GM10847 (cell line): Measurements from ENCODE around the gene BCL2L15.

Experiments
- POLR2A ChIP-seq: IDR thresholded peaks from 2 replicates; pipeline ENCODE4 v1.6.1; 2011; ENCODE audit not compliant: insufficient read length; ENCODE audit errors: extremely low read depth

The BCL2L15 gene

DNA sequence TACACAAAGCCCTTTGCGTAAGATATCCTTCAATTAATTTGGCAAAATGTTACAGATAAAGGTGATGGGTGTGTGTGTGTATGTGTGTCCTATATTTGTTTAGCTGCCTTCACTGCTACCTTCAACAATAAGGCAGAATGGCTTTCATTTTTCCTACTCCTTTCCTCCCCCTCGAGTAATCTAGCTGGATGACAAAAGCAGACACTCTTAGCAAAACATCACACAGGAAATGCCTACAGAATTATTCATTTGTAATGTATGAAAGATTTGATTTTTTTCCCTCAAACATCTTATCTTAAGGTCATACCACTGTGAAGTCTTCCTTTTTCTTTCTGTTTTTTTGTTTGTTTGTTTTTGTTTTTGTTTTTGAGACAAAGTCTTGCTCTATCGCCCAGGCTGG lies 26.5 kb downstream of the BCL2L15 start:
- no peak for TF ChIP-seq POLR2A

DNA sequence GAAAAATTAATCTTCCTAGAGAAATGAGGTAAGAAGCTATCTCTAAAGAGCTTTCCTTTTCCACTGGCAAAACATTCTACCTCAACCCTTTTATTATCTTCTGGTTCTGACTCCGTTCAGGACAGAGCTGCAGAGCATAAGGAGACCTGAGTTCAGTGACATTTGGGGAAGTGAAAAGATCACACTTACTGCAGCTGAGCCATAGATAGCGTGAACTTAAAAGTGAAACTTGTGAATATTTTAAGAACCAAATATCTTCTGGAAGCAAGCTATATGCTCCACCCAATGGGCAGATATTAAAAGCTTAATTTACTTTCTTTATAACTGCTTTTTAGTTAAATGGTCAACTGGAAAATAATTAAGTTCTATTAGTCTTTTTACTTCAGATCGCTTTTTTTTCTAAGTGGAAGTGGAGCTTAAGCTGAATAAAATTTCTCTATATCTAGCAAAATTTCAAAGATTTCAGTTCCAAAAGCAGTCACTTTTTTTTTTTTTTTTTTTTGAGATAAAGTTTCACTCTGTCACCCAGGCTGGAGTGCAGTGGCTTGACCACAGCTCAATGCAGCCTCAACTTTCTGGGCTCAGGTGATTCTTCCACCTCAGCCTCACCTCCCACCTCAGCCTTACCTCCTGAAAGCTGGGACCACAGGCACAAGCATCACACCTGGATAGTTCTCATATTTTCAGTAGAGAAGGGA lies 27.8 kb downstream of the BCL2L15 start:
- no peak for TF ChIP-seq POLR2A

DNA sequence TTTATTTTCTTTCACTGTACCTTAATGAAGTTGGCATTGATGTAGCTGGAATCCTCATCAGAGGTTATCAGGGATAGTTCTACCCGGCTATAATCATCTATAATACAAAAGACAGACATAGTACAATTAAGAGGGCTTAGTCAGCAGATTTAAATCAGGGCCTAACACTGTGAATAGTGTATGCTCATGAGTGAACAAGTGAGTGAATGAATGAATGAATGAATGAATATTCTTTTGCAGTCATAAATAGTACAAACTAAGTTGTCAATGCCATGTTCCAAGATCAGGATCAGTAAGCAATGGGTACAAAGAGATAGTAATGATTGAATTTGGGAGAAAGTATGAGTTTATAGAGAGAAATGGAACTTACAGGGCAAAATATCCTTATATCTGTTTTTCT lies 28.4 kb downstream of the BCL2L15 start:
- no peak for TF ChIP-seq POLR2A

DNA sequence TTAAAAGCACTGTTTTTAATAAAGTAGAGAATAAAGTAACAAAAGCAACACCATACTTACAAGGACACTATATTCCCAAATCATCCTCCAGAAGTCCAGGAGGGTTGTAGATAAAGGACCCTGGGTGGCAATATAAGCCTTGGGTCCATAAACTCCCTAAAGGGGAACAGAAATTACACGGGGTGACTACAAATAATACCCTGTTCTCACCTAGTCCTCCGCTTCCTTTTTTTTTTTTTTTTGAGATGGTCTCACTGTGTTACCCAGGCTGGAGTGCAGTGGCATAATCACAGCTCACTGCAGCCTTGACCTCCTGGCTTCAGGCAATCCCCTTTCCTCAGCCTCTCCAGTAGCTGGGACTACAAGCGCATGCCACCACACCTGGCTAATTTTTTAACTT lies 29.0 kb downstream of the BCL2L15 start:
- no peak for TF ChIP-seq POLR2A

DNA sequence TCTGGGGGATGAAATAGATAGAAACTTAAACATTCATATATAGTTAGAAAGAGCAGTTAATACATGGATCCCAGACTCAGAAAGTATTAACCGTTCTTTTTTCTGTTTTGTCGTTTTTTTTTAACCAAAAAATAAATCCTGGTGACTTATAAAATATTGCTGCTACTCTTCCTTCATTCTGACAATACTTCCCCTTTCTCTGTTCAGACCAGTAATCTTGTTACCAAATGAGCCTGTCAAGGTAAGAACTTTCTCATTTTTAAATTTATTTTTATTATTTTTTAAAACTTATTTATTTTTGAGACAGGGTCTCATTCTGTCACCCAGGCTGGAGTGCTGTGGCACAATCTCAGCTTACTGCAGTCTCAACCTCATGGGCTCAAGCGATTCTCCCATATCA lies 29.6 kb downstream of the BCL2L15 start:
- no peak for TF ChIP-seq POLR2A

DNA sequence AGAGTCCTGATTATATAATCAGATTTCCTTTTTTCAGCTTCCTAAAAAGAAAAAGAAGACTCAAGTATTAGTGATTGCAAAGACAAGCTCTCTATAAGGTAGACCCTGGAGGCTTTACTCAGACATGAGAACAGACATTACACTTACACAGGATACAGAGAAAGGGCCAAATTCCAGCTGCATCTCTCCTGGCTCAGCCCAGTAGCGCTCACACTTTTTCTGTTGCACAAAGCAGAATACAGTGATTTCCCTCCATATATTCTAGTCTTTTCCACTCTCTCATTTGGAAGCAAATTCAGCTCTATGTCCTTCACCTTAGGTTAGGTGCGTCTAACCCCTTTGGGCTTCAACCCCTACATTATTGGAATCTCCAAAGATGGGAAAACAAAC lies 31.0 kb downstream of the BCL2L15 start:
- TF ChIP-seq POLR2A, result no peak

DNA sequence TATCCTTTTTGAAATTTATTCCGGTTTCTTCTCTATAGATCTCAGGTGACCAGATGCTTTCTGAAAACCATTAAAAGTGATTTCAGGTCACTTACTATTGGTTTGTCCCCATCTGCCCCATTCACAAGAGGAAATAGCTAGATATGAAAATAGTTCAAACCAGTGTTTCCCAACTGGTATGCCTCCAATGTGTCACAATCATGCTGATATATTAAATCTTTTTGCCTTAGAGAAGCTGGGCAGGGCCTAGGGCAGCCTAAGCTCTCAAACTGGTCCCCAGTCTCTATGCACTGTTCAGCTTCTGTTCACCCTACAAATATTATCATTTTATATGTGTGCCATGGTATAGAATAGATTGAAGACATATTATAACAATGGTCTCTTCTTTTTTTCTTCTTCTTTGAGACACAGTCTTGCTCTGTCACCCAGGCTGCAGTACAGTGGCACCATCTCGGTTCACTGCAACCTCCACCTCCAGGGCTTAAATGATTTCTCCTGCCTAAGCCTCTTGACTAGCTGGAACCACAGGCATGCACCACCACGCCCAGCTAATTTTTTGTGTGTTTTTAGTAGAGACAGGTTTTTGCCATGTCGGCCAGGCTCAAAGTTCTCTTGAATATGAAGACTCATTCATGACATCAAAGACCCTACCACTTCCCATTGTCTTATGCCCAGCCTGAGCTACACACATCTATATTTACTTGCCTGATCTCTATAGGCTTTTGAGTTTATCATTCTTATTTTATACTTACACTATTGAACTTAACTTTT lies 31.6 kb downstream of the BCL2L15 start:
- no peak for TF ChIP-seq POLR2A

DNA sequence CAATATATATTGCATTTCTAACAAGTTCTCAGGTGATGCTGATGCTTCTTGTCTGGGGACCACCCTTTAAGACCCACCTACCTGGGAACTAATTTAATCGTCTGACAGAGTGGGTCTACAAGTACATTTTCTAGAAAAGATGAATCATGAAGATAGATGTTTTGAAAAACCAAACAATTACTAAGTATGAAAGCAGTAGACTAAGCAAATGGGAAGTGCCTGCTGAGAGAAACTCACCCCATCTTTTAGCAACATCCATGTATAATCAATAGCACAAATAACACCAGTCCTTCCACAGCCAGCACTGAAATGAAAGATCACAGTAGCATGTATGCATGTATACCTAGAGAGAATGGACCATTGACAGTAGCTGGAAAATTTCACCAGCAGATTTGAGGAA lies 33.1 kb downstream of the BCL2L15 start:
- TF ChIP-seq POLR2A, result no peak

DNA sequence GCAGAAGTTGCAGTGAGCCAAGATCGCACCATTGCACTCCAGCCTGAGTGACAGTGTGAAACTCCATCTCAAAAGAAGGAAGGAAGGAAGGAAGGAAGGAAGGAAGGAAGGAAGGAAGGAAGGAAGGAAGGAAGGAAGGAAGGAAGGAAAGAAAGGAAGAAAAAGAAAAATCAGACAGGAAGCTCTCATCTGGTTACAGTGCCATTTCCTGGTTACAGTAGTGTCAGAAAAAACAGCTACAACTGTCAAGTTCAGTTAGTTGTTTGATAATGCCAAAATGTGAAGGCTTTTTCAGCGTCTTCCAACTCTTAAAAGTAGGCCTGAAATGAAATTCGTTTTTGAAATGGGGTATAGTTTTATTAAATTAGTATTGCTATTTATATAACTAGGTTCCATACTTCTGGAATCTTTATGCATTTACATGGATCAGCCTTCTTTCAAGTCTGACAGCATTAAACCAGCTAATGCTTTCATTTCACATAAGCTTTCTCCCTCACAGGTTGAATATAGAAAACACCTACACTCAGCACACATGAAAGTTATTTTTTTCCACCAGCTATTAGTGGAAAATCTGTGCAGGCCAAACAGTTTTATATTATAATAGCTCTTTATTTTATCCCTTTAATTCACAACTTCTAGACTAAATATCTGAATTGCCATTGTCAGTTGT lies 37.1 kb downstream of the BCL2L15 start:
- TF ChIP-seq POLR2A, result no peak

DNA sequence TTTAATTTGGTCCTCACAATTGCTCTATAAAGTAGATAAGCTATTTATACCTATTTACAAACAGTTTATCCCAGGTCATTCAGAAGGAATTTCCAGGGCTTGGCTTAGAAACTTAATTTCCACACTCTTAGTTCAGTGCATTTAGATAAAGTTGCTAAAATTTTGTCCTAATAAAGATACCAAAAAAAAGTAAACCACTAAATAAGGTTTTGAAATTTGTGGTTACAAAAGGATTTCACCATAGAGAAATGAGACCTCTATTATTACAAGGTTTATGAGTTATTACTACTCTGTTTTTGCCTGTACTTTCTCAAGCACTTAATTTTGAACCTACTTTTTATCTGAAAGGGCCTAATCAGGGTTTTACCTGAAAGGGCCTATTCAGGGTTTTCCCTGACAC lies 38.3 kb downstream of the BCL2L15 start:
- no peak for TF ChIP-seq POLR2A

DNA sequence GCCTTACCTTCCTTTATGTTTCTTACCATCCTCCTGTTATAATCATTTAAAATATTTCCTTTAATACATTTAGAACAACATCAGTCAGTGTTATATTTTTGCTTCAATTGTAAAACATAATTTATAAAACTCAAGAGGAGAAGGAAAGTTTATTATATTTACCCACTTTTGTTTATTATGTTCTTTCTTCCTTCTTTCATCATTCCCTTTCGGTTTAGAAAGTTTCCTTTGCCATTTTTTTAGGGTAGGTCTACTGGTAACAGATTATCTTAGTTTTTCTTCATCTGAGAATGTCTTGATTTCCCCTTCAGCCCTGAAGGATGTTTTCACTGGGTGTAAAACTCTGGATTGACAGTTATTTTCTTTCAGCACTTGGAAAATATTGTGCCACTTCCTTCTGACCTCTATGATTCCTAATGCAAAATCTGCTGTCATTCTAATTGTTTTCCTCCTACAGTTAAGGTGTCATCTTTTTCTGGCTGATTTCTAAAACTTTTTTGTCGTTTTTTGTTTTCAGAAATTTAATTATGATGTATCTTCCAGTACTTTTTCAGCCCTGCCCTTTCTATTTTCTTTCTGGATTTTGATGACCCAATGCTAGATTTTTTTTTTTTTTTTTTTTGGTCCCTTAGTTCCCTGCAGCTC lies 40.9 kb downstream of the BCL2L15 start:
- no peak for TF ChIP-seq POLR2A

DNA sequence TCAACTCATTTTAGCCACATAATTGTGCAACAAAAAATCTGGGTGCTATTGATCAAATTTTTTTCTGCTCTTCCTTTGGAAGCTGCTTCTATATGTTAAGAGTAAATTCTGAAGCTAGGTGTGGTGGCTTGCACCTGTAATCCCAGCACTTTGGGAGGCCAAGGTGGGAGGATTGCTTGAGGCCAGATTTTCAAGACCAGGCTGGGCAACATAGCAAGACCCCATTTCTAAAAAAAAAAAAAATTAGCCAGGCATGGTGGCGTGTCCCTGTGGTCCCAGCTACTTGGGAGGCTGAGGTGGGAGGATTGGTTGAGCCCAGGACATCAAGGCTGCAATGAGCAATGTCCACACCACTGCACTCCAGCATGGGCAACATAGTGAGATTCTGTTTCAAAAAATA lies 50.8 kb downstream of the BCL2L15 start:
- no peak for TF ChIP-seq POLR2A

DNA sequence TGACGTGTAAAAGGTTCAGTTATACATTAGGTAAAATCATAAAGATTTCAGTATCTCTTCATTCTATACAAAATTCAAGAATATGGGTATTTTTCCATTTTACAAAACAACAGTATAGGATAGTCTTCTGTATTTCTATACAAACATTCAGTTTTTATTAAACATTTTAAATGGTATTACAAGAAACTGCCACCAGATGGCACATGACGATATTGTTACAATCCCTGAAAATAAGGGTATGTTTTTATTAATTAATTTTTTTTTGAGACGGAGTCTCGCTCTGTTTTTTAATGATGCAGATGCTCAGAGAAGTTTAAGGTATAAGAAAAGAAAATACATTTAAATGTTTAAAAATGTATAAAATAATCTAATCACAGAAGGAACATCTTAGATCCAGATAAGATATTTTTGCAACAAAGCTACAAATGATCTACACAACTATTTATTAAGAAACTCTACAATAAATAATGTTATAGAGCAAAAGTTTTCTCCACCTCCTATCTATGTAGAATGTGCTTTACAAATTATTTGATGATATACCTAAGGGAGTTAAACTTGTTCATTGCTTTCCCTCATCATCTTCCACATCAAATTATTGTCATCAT lies 51.6 kb downstream of the BCL2L15 start:
- no peak for TF ChIP-seq POLR2A

DNA sequence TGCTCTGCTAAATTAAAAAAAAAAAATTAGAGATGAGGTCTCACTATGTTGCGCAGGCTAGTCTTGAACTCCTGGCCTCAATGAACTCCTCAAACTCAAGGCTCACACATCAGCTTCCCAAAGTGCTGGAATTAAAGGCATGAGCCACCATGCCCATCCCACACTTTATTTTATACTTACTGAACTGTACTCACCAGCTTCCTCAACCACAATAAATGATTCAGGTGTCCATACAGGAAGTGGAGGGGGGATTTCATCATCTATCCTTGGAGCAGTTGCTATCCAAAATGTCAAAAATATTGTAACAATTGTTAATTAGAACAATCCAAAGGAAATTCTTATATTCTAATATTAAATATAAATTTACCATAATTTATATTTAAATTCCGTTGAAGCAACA lies 52.7 kb downstream of the BCL2L15 start:
- no peak for TF ChIP-seq POLR2A
